GM08714 (cell line): ENCODE results near the gene MADD.
A peak's percentile ranks its signal among the peaks of the same experiment; 100 is the strongest.

Experiments
- H3K4me3 ChIP-seq: fragments of 200-500 bp; sonication (Bioruptor generic); 2 replicates; pipeline ENCODE4 v1.5.1; 2014; ENCODE audit warnings: mild to moderate bottlenecking, low read length, inconsistent platforms
- ZNF274 ChIP-seq: IDR thresholded peaks from 2 replicates; pipeline ENCODE4 v1.6.1; 2012; ENCODE audit warnings: mild to moderate bottlenecking, low read depth, low read length

MADD gene

DNA sequence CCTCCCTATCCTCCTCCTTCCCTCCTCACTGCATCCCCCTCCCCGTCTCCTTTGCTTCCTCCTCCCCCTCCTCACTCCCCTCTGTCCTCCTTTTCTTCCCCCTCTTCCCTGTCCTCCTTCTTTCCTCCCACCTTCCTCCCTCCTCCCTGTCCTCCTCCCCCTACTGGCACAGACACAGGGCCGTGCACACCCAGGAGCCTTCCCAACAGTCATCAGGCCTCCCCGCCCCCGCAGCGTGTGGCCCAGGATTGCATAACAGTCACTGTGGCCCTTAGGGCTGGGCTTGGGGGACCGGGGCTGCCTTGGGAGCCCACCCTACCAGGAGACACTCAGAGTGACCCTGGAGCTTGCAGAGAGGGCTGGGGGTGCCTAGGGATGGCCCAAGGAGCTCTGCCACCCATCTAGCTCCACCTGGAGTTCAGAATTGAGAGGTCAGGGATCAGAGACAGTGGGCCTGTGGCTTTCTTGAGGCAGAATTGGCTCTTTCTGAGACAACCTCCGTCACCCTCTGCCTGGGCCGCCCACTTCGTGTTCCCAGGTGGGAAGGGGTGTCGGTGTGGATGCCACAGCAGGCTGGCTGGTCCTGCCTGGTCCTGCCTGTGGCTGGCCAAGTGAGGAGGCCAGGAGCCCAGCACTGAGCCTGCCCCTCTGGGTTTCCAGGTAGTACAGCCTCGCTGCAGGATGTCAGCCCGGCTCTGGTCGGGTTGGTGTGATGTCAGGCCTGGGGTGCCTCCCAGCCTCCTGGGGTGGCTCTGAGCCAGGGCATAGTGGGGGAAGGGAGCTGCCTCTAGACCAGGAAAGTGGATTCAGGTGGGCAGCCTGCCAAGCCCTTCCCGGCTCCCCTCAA lies 106.8 kb downstream of the MADD start:
- H3K4me3 ChIP-seq, result peak overlapping the region; percentile 72; the same call in 1 of the 2 replicates
- no peak for TF ChIP-seq ZNF274

DNA sequence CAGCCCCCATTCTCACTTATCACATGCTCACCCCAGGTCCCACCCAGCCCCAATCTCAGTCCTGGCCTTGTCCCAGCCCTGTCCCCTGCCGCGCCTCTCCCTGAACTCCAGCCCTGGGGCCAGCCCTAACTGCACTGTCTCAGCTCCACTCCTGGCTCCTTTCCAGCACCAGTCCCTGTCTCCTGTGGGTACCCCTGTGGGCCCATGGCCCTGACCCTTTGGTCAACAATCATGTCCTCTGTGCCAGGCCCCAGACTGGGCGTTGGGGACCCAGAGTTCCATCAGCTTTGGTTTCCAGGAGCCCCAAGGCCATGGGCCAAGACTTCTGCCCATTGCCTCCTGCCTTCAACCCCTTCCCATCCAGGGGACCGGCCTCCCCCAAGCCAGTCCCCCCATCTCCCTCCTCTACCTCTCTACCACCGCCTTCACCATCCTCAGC lies 107.7 kb downstream of the MADD start:
- peak overlapping the region; percentile 72; the same call in 1 of the 2 replicates for H3K4me3 ChIP-seq
- no peak for TF ChIP-seq ZNF274

DNA sequence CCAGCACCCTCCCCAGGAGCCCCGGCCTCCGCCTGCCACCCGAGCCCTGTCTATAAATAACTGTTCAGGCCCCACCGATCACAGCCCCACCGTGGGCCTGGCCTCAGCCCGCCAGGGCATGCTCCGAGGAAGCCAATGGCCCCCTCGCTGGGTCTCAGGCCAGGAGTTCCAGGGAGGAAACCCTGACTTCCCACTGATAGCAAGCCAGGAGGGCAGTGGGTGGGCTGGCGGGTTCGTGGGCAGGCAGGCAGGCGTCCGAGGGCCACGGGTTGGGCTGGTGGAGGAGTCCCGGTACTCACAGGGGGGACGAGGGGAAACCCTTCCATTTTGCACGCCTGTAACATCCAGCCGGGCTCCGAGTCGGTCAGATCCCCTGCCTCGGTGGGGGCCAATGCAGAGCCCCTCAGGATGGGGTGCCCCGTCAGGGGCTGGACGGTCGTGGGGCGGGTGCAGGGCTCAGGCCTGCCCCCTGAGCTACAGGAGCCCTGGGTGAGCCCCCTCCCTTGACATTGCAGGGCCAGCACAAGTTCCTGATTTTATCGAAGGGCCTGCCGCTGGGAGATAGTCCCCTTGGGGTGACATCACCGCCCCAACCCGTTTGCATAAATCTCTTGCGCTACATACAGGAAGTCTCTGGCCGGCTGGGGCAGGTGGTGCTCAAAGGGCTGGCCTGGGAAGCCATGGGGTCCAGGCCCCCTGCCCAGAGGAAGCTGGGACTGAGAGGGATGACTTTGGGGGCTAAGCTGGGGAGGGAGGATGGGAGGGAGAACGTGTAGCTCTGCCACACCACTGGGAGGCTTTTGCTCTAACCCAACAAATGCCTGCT lies 108.3 kb downstream of the MADD start, which contains the start of gene SPI1:
Gene SPI1 (minus strand): TSS at position 538 of the 826 bp plus-strand sequence. CDS start 194 bp downstream, at position 344.
- TF ChIP-seq ZNF274, result no peak
- H3K4me3 ChIP-seq, result peak within 1 kb of the TSS; percentile 72; the same call in 1 of the 2 replicates

DNA sequence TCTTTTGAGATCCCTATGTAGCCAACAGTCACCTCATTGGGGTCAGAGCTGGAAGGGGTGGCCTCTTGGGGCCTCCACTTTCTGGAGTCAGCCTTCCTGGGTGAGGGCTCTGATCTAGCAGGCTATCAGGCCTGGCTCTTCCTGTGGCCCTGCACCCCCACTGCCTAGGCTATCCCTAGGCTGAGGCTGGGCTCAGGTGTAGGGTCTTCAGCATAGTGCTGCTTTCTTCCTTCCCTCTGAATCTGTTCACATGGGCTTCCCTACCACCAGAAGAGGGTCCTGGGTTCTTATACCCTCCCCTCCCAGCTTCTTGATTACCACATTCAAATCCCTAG lies 108.9 kb downstream of the MADD start:
- TF ChIP-seq ZNF274, result no peak
- peak overlapping the region; percentile 72; the same call in 1 of the 2 replicates for H3K4me3 ChIP-seq

DNA sequence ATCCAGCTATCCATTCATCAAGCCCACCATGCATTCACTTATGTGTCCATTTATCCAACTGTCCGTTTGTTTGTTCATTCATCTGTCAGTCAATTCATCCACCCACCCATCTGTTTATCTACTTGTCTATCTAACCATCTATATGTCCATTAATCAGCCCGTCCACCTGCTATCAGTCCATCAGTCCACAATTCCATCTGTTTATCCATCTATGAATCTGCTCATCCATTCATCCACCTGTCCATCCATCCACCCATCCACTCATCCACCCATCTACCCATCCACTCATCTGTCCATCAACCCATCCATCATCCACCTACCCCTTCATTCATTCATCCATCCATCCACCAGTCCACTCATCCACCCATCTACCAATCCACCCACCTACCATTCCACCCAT lies 109.4 kb downstream of the MADD start:
- no peak overlapping the region for H3K4me3 ChIP-seq
- TF ChIP-seq ZNF274, result no peak
